ENCODE data around the gene CPNE7. TPM values are rescaled to one million over a fixed set of nuclear protein-coding genes. Genes with fewer than 3 reads are reported as not detected.
A peak's percentile ranks its signal among the peaks of the same experiment; 100 is the strongest.

The CPNE7 gene
- total and polyA plus RNA-seq, 9 of the 15 experiments (the other 6 are each of a cell fraction or from before 2014, with no cell fraction given): 0.30 to 73.4 (median 32.7) TPM

DNA sequence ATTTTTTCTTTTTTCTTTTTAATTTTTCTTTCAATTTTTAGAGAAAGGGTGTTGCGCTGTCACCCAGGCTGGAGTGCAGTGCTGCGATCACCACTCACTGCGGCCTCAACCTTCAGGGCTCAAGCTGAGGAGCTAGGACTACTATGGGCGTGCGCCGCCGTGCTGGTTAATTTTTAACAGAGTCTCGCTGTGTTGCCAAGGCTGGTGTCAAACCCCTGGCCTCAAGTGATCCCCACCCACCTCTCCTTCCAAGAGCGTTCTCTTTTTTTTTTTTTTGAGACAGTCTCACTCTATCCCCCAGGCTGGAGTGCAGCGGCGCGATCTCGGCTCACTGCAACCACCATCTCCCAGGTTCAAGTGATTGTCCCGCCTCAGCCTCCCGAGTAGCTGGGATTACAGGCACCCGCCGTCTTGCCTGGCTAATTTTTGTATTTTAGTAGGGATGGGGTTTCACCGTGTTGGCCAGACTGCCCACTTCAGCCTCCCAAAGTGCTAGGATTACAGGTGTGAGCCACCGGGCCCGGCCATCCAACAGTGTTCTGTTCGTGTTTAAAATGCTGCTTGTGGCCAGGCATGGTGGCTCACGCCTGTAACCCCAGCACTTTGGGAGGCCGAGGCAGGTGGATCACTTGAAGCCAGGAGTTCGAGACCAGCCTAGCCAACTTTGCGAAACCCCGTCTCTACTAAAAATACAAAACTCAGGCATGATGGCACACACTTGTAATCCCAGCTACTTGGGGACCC, 29.6 kb upstream of the CPNE7 start:
- H3K27ac ChIP-seq (ENCODE audit: extremely low read depth, low read depth, low read length): no peak overlapping the region
- 96% methylated on average over 21 of the region's 26 CpGs for WGBS (ENCODE audit: insufficient coverage, low coverage, missing lambda C conversion rate)
- ChIA-PET CTCF (ENCODE audit: low intra/inter-chr PET ratio) (no interaction called here), POLR2A (interaction anchor here (1.1 kb wide), 1 partner anchor 197 kb away, joined by 4 read pairs; no protein-coding TSS in a partner anchor)
- H3K27me3 ChIP-seq (ENCODE audit: control insufficient read depth in 2 of 2, insufficient read depth in 2 of 2, low read length in 2 of 2): no peaks in the 10 kb centered on the region
- no peaks in the 10 kb centered on the region for H3K79me2 ChIP-seq (ENCODE audit: control insufficient read depth, insufficient read depth, low read length)
- H3K4me2 ChIP-seq (ENCODE audit: insufficient read depth, low read length): no peak overlapping the region
- peaks cover 79% of the 10 kb centered on the region; the same call in 2 of the 3 replicates for H3K36me3 ChIP-seq (ENCODE audit: control insufficient read depth, insufficient read depth, low read length)
- no peak overlapping the region for H2AFZ ChIP-seq (ENCODE audit: low read depth, low read length)
- no peaks in the 10 kb centered on the region; the same call in 1 of the 2 replicates for H4K20me1 ChIP-seq (replicated peaks; ENCODE audit: control insufficient read depth, insufficient read depth, low read length)
- H3K9me3 ChIP-seq (replicated peaks; ENCODE audit: control insufficient read depth, insufficient read depth, low read depth, low read length): no peaks in the 10 kb centered on the region
- no peak overlapping the region for H3K9ac ChIP-seq (ENCODE audit: insufficient read depth in 1 of 2, low read depth in 2 of 2, low read length in 2 of 2)
- H3K4me3 ChIP-seq: no peak overlapping the region
- ATAC-seq (no peak), FAIRE-seq (no peak), DNase-seq (ENCODE audit: extremely low read depth in 1 of 4, low spot score in 3 of 4) (no peak)
- BruUV-seq (replicated peaks): no TSS peak
- peaks cover 0 to 5% of the 10 kb centered on the region in 2 experiments; a peak in 2 of 5 replicates for H3K4me1 ChIP-seq (replicated peaks in 1 of 2; ENCODE audit: control insufficient read depth in 2 of 2, insufficient read depth in 2 of 2, low read length in 2 of 2)
- in situ Hi-C loops (cut with MboI) (no loop called here), intact Hi-C loops (cut with micrococcal nuclease) (no loop called here)
- peaks cover 2% of the 10 kb centered on the region for H3K9me1 ChIP-seq (ENCODE audit: control insufficient read depth, insufficient read depth, low read length)
- no peak for TF ChIP-seq NELFE (IDR thresholded peaks at IDR 0.05; ENCODE audit: insufficient read depth, insufficient read length)

DNA sequence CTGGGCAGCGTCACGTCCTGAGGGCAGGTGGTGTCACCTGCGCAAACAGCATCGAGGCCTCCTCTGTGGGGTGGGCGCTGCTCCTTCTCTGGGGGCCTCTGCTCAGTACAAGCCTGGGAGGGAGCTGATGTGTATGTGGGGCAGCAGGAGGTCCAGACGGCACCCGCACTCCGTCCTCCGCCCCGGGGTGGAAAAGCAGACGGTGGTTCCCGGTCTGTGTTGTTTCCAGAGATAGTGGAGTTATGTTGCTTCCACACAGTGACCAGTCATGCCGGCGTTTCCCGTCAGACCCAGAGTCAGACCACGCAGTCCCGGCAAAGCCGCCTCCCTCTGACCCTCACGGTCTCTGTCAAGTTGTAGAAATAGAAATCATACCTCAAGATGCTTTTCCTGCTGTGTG, 28.8 kb upstream of the CPNE7 start:
- DNase-seq (ENCODE audit: extremely low read depth in 1 of 4, low spot score in 3 of 4) (no peak), FAIRE-seq (no peak), ATAC-seq (no peak)
- Histone ChIP-seq H3K4me3 (no peak overlapping the region), H2AFZ (ENCODE audit: low read depth, low read length) (no peak overlapping the region), H3K27ac (ENCODE audit: extremely low read depth, low read depth, low read length) (no peak overlapping the region), H3K4me2 (ENCODE audit: insufficient read depth, low read length) (no peak overlapping the region), H3K79me2 (ENCODE audit: control insufficient read depth, insufficient read depth, low read length) (no peaks in the 10 kb centered on the region), H4K20me1 (replicated peaks; ENCODE audit: control insufficient read depth, insufficient read depth, low read length) (no peaks in the 10 kb centered on the region; the same call in 1 of the 2 replicates), H3K36me3 (ENCODE audit: control insufficient read depth, insufficient read depth, low read length) (peaks cover 79% of the 10 kb centered on the region; the same call in 2 of the 3 replicates), H3K27me3 (ENCODE audit: control insufficient read depth in 2 of 2, insufficient read depth in 2 of 2, low read length in 2 of 2) (no peaks in the 10 kb centered on the region), H3K9me1 (ENCODE audit: control insufficient read depth, insufficient read depth, low read length) (peaks cover 2% of the 10 kb centered on the region), H3K9ac (ENCODE audit: insufficient read depth in 1 of 2, low read depth in 2 of 2, low read length in 2 of 2) (peak overlapping the region in 1 of 2 experiments; percentile 43; a peak in 2 of 4 replicates), H3K4me1 (replicated peaks in 1 of 2; ENCODE audit: control insufficient read depth in 2 of 2, insufficient read depth in 2 of 2, low read length in 2 of 2) (peaks cover 0 to 3% of the 10 kb centered on the region in 2 experiments; a peak in 1 of 5 replicates), H3K9me3 (replicated peaks; ENCODE audit: control insufficient read depth, insufficient read depth, low read depth, low read length) (no peaks in the 10 kb centered on the region)
- intact Hi-C loops (cut with micrococcal nuclease): no loop called here
- 95% methylated on average over 15 of the region's 19 CpGs for WGBS (ENCODE audit: insufficient coverage, low coverage, missing lambda C conversion rate)
- in situ Hi-C loops (cut with MboI): no loop called here
- CTCF ChIA-PET (ENCODE audit: low intra/inter-chr PET ratio): no interaction called here
- TF ChIP-seq, protein P1, sequence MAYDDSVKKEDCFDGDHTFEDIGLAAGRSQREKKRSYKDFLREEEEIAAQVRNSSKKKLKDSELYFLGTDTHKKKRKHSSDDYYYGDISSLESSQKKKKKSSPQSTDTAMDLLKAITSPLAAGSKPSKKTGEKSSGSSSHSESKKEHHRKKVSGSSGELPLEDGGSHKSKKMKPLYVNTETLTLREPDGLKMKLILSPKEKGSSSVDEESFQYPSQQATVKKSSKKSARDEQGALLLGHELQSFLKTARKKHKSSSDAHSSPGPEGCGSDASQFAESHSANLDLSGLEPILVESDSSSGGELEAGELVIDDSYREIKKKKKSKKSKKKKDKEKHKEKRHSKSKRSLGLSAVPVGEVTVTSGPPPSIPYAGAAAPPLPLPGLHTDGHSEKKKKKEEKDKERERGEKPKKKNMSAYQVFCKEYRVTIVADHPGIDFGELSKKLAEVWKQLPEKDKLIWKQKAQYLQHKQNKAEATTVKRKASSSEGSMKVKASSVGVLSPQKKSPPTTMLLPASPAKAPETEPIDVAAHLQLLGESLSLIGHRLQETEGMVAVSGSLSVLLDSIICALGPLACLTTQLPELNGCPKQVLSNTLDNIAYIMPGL (CRISPR knock-in tag; IDR thresholded peaks at IDR 0.05): no peak
- TF ChIP-seq FOXK1 (CRISPR knock-in tag; IDR thresholded peaks at IDR 0.05; ENCODE audit: borderline replicate concordance) (no peak), ZFX (CRISPR knock-in tag; IDR thresholded peaks at IDR 0.05) (no peak), CBFB (CRISPR knock-in tag; IDR thresholded peaks at IDR 0.05) (no peak), NFATC3 (IDR thresholded peaks at IDR 0.05) (no peak), FIP1L1 (IDR thresholded peaks at IDR 0.05; ENCODE audit: low read depth, low read length, poor library complexity, severe bottlenecking) (no peak), BRD9 (IDR thresholded peaks at IDR 0.05; ENCODE audit: low read depth, partially characterized antibody) (no peak), CSDE1 (IDR thresholded peaks at IDR 0.05) (no peak), DPF2 (IDR thresholded peaks at IDR 0.05) (no peak), ZNF444 (CRISPR knock-in tag; IDR thresholded peaks at IDR 0.05) (no peak)
- TF ChIP-seq, protein P2, sequence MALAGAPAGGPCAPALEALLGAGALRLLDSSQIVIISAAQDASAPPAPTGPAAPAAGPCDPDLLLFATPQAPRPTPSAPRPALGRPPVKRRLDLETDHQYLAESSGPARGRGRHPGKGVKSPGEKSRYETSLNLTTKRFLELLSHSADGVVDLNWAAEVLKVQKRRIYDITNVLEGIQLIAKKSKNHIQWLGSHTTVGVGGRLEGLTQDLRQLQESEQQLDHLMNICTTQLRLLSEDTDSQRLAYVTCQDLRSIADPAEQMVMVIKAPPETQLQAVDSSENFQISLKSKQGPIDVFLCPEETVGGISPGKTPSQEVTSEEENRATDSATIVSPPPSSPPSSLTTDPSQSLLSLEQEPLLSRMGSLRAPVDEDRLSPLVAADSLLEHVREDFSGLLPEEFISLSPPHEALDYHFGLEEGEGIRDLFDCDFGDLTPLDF (CRISPR knock-in tag; IDR thresholded peaks at IDR 0.05): no peak
- no TSS peak for BruUV-seq (replicated peaks)
- POLR2A ChIA-PET: no interaction called here

Data from K562 (cell line).